ENCODE results near the gene MRPS10.
"Not testable (repeated sequence)": the region's sequence is repeated elsewhere in the genome, so short reads cannot be mapped to it uniquely, and the experiment has no call there.

The MRPS10 gene

DNA sequence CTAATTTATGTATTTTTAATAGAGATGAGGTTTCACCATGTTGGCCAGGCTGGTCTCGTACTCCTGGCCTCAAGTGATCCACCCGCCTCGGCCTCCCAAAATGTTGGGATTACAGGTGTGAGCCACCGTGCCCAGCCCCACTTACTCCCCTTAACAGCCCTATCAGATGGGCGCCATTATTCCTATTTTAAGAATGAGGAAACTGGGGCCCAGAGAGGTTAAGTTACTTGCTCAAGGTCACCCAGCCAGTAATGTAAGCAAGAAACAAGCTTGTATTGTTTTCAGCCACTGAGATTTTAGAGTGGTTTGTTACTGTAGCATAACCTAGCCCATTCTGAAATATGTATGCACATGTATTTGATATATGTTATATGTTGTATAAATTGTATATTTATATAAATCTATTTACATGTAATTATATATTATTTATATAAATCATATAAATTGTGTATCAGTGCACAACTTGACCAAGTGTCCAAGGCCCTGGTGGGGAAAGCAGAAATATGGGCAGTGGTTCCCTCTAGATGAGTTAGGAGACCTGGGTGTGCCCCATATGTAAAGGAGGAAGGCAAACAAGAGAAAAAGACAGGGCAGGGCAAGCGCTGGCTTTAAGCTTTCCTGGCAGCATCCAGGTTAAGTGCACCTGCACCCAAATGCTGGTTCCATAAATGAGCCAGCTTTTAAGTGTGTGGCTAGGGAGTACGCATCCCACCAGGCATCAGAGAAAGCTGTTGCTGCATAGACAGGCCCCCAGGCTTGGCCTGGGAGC is 45.7 kb downstream of the MRPS10 start:
- DNase-seq = no peak

DNA sequence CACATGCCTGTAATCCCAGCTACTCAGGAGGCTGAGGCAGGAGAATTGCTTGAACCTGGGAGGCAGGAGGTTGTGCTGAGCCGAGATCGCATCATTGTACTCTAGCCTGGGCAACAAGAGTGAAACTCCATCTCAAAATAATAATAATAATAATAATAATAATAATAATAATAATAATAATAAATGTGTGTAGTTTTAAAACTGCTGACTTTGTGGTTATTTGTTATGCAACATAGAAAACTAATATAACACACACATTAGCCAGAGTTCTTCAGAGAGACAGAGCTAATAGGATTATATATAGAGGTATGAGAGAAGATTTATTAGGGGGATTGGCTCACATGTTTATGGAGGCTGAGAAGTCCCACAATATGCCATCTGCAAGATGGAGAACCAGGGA is 47.9 kb downstream of the MRPS10 start:
- not testable (repeated sequence) for DNase-seq

DNA sequence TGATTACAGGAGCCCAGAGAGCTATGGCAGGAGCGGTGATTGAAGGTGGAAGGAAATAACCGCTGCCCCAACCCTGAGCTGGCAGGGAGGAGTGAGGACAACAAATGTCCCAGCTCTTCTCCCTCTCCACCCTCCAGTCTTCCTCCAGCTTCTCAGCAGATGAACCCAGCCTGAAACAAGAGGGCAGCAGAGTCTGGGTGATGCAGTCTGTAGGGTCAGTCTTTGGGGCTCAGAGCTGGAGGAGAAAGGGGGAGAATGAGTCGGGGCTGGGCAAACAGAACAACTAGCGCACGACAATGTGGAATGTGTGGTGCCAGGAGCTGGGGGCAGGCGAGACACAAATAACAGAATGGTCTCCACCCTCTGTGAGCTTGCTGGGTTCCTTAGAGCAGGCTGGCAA is 49.0 kb downstream of the MRPS10 start:
- no peak for DNase-seq

- peak; percentile 82 for DNase-seq
These were observed 51.1 kb downstream of the MRPS10 start for GRCh38 chr6:42166444-42167141.

DNA sequence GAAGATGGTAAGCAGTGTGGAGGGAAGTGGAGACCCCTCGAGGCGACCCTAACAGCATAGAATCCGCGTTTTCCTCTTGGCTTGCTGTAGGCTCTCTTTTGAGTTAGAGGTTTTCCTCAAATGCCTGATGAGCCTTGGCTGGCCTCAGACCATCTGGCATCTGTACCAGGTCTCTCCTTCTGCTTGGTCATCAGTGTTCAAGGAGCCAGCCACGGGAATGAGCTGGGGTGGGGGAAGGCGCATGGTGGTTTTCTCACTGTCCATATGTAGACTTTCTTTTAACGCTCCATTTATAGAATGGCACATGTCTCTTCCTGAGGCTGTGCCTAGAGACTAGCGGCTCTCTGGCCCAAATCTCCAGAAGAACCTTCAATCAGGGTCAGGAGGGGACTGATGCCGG is 52.6 kb downstream of the MRPS10 start:
- no peak for DNase-seq

DNA sequence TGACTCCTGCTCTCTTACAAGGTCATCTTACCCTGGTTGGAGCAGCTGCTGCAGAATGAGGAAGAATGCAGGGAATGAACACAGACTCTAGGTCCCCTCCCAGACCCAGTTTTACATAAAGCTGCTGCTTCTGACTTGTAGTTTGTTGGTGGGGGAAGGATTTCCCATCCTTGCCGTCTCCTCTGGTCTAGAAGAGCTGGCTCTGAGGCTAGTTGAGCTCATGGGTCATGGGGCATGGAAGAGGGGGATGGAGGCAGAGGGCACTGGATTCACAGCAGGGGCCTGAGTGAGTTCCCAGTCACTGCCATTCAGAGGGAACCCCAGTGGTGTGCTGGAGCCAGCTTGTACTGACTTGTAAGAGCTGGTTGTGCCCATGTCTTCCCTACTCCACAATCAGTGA is 53.7 kb downstream of the MRPS10 start:
- no peak for DNase-seq

- DNase-seq = no peak
These were observed 54.8 kb downstream of the MRPS10 start for GRCh38 chr6:42162812-42163211.

GRCh38 chr6:42162384-42162783 is 55.3 kb downstream of the MRPS10 start:
- DNase-seq = no peak

- no peak for DNase-seq
These were observed 58.1 kb downstream of the MRPS10 start for GRCh38 chr6:42159431-42160024.

- DNase-seq = no peak
These were observed 59.0 kb downstream of the MRPS10 start for GRCh38 chr6:42158631-42159030.

GRCh38 chr6:42158011-42158410 is 59.6 kb downstream of the MRPS10 start:
- no peak for DNase-seq
